Endothelial cell of umbilical vein (primary cell): ENCODE results near the gene TTBK1. TPM values are rescaled to one million over a fixed set of nuclear protein-coding genes. Genes with fewer than 3 reads are reported as not detected.

Source experiments
- polyA plus RNA-seq, 4 experiments: library from polyadenylated mRNA; depleted of rRNA in 3 of 4; stranded (reverse) in 3 of 4; unstranded in 1 of 4; fragments of >200 nt; gene quantifications; 2 replicates each; pipeline versions ENCODE4 v1.2.1 to v1.2.3, GENCODE V29; 2011 to 2012; ENCODE audit warnings: missing spikeins in 1 of 4
- small RNA-seq: library from RNA; depleted of rRNA; stranded (forward); fragments of <200 nt; gene quantifications from one replicate; pipeline ENCODE3, GENCODE V24; 2012; ENCODE audit warnings: low replicate concordance, low read depth; ENCODE audit not compliant: insufficient read depth, insufficient read length
- total RNA-seq: library from RNA; stranded (reverse); gene quantifications from 2 replicates; pipeline ENCODE4 v1.2.3, GENCODE V29; 2021

The TTBK1 gene
- total and polyA plus RNA-seq, 2 donors (not counting 3 experiments of a cell fraction or from before 2014, with no cell fraction given) = 0.06 TPM; not detected in 1

Small RNA genes within 50 kb of the gene (small RNA-seq; reads per million reads assigned to genes)
- not detected for gene RPL12P47

Other genes with a start within 250 kb of the TTBK1 start
- gene MEA1, start 229.5 kb upstream of the TTBK1 start, total RNA-seq = 55.6 and 62.5 TPM in 2 replicates
- 68.0 and 69.5 TPM in 2 replicates for gene MEA1, start 229.5 kb upstream of the TTBK1 start, polyA plus RNA-seq
- 84.6 and 84.8 TPM in 2 replicates for gene KLHDC3, start 229.2 kb upstream of the TTBK1 start, total RNA-seq
- 120 and 130 TPM in 2 replicates for gene KLHDC3, start 229.2 kb upstream of the TTBK1 start, polyA plus RNA-seq
- gene RRP36, start 221.9 kb upstream of the TTBK1 start, total RNA-seq = 103 TPM in 2 replicates
- gene RRP36, start 221.9 kb upstream of the TTBK1 start, polyA plus RNA-seq = 35.9 and 40.2 TPM in 2 replicates
- 29.4 and 29.7 TPM in 2 replicates for gene CUL7, start 189.6 kb upstream of the TTBK1 start, total RNA-seq
- 33.7 and 35.4 TPM in 2 replicates for gene CUL7, start 189.6 kb upstream of the TTBK1 start, polyA plus RNA-seq
- 59.7 and 63.6 TPM in 2 replicates for gene MRPL2, start 184.0 kb upstream of the TTBK1 start, total RNA-seq
- 37.6 and 43.1 TPM in 2 replicates for gene MRPL2, start 184.0 kb upstream of the TTBK1 start, polyA plus RNA-seq
- 26.8 and 26.9 TPM in 2 replicates for gene KLC4, start 183.8 kb upstream of the TTBK1 start, total RNA-seq
- gene KLC4, start 183.8 kb upstream of the TTBK1 start, polyA plus RNA-seq = 17.4 and 17.7 TPM in 2 replicates
- 65.3 and 65.6 TPM in 2 replicates for gene PTK7, start 167.2 kb upstream of the TTBK1 start, total RNA-seq
- gene PTK7, start 167.2 kb upstream of the TTBK1 start, polyA plus RNA-seq = 41.9 and 44.6 TPM in 2 replicates
- 34.4 and 36.2 TPM in 2 replicates for gene SRF, start 72.2 kb upstream of the TTBK1 start, total RNA-seq
- 55.8 and 61.5 TPM in 2 replicates for gene SRF, start 72.2 kb upstream of the TTBK1 start, polyA plus RNA-seq
- gene CUL9, start 61.3 kb upstream of the TTBK1 start, total RNA-seq = 43.9 and 46.0 TPM in 2 replicates
- 36.5 and 38.7 TPM in 2 replicates for gene CUL9, start 61.3 kb upstream of the TTBK1 start, polyA plus RNA-seq
- gene DNPH1, start 14.0 kb upstream of the TTBK1 start, total RNA-seq = 34.3 and 37.7 TPM in 2 replicates
- gene DNPH1, start 14.0 kb upstream of the TTBK1 start, polyA plus RNA-seq = 120 and 131 TPM in 2 replicates
- gene SLC22A7, start 54.8 kb downstream of the TTBK1 start, total RNA-seq = not detected in 2 replicates
- gene SLC22A7, start 54.8 kb downstream of the TTBK1 start, polyA plus RNA-seq = not detected in 2 replicates
- not detected in 2 replicates for gene CRIP3, start 65.3 kb downstream of the TTBK1 start, total RNA-seq
- gene CRIP3, start 65.3 kb downstream of the TTBK1 start, polyA plus RNA-seq = not detected in 2 replicates
- 13.0 and 13.6 TPM in 2 replicates for gene ZNF318, start 126.2 kb downstream of the TTBK1 start, total RNA-seq
- 7.1 and 7.8 TPM in 2 replicates for gene ZNF318, start 126.2 kb downstream of the TTBK1 start, polyA plus RNA-seq
- gene ABCC10, start 184.1 kb downstream of the TTBK1 start, total RNA-seq = 34.8 and 37.9 TPM in 2 replicates
- gene ABCC10, start 184.1 kb downstream of the TTBK1 start, polyA plus RNA-seq = 29.2 and 32.9 TPM in 2 replicates
- gene DLK2, start 212.1 kb downstream of the TTBK1 start, total RNA-seq = not detected in 2 replicates
- gene DLK2, start 212.1 kb downstream of the TTBK1 start, polyA plus RNA-seq = 0.36 and 0.38 TPM in 2 replicates
- gene TJAP1, start 234.1 kb downstream of the TTBK1 start, total RNA-seq = 31.8 and 33.1 TPM in 2 replicates
- 28.4 and 29.9 TPM in 2 replicates for gene TJAP1, start 234.1 kb downstream of the TTBK1 start, polyA plus RNA-seq